AG09309 (cell line): ENCODE results near the gene IFNGR1.

ENCODE experiments used
- DNase-seq: peaks from one replicate; pipeline ENCODE4 v3.0.0-alpha.2; 2010; ENCODE audit warnings: low read depth
- H3K4me3 ChIP-seq: 2 replicates; pipeline ENCODE4 v1.5.1; 2011; ENCODE audit warnings: mild to moderate bottlenecking, low read depth, low read length, moderate library complexity; ENCODE audit not compliant: control insufficient read depth
- CTCF ChIP-seq: IDR thresholded peaks from 2 replicates; pipeline ENCODE4 v1.5.1; 2011; ENCODE audit warnings: mild to moderate bottlenecking, low read depth, low read length, inconsistent platforms; ENCODE audit not compliant: insufficient read depth, control insufficient read depth; ENCODE audit errors: missing control alignments

The IFNGR1 gene

GRCh38 chr6:137223370-137224131 lies 4.4 kb upstream of the IFNGR1 start:
- no peak for TF ChIP-seq CTCF
- H3K4me3 ChIP-seq, result no peak overlapping the region
- no peak for DNase-seq

- H3K4me3 ChIP-seq, result no peak overlapping the region
Measured at GRCh38 chr6:137222381-137222780, 3.2 kb upstream of the IFNGR1 start.

DNA sequence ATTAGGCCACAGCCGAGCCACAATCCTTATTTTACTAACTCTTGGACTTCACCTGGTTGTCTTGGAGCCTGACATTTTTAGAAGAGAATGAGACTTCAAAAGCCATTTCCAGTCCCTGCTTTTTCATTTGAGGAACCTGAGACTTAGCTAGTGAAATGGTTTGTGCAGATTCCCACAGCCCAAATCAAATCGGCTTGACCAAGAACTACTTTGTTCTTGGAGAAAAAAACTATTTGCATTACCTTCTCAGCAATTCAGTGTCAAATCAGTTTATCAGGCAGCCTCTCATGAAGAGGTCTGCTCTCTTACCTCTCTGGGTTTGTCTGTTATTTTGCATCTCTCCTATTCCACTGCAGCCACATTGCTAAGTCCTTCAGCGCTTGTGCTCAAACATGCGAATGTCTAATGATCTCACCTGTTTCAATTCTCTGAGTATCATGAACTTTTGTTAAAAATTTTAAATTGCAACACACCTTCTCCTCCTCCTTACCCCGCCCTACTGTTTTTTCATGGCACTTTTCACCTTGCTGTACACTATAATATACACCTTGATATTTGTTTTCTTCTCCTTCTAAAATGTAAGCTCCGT lies 573 bp upstream of the IFNGR1 start:
- no peak for DNase-seq
- H3K4me3 ChIP-seq, result peak overlapping the region; percentile 67
- no peak for TF ChIP-seq CTCF

More at GRCh38 chr6:137222381-137222780, 3.2 kb upstream of the IFNGR1 start:
- no peak for DNase-seq
- TF ChIP-seq CTCF, result no peak

DNA sequence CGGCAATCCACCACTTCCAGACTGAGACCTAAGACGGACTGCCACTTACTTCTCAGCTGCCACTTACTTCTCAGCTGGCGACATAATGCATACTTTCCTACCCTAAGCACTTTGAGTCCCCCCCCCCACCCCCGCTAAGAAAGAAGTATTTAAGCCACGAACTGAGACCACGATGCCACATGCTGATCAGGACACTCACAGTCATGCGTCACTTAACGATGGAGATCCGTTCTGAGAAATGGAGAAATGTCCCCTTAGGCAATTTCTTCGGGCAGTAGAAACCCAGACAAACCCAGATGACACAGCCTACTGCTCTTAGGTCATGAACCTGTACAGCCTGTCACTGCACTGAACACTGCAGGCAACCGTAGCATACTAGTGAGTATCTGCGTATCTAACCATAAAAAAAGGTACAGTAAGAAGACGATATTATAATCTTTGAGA lies 690 bp downstream of the IFNGR1 start:
- DNase-seq, result no peak
- H3K4me3 ChIP-seq, result peak overlapping the region; percentile 67
- TF ChIP-seq CTCF, result no peak

GRCh38 chr6:137217801-137218472 lies 1.2 kb downstream of the IFNGR1 start:
- H3K4me3 ChIP-seq, result peak overlapping the region; percentile 67
- TF ChIP-seq CTCF, result no peak
- no peak for DNase-seq

DNA sequence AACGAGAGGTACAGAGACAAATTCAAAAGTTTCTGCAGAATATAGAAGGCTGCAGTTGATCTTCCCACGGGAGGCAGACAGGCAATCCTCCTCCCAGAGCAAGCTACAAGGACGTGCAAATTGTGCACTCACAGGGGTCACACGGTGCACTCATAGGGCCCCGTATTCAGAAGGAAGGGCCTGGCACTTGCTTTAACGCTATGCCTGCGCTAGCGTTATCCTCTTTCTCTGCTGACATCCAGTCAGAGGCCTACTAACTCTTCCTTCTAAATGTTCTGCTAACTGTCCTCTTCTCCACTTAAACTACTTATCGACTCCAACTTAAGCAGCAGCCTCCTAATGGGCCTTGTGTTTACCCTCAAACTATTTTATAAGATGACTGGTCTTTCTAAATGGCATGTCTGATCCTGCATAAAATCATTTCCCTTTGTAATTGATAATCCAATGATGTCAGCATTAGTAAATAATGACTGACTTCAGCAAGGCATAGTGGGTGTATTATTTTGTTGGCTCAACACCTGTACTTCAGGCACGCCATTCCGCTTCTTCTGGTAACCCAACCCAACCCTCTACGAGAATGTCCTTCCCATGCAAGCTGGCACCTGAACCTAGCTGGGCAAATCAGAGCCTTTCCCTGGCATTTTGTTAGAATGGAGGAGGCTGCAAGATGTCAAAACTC lies 2.2 kb downstream of the IFNGR1 start:
- H3K4me3 ChIP-seq, result no peak overlapping the region
- no peak for DNase-seq
- TF ChIP-seq CTCF, result no peak
